GM12864 (cell line): ENCODE data around the gene TMEM218.

ENCODE experiments used
- DNase-seq: peaks from one replicate; pipeline ENCODE4 v3.0.0-alpha.2; 2011; ENCODE audit warnings: low read depth
- H3K4me3 ChIP-seq: 2 replicates; pipeline ENCODE4 v1.5.1; 2011; ENCODE audit warnings: mild to moderate bottlenecking, low read depth, low read length, control low read depth
- TF ChIP-seq, protein P1 (sequence below): IDR thresholded peaks from 2 replicates; pipeline ENCODE4 v1.5.1; 2011; ENCODE audit warnings: low read depth, mild to moderate bottlenecking, moderate library complexity, low read length, control low read depth, inconsistent platforms; ENCODE audit errors: missing control alignments

Gene TMEM218

DNA sequence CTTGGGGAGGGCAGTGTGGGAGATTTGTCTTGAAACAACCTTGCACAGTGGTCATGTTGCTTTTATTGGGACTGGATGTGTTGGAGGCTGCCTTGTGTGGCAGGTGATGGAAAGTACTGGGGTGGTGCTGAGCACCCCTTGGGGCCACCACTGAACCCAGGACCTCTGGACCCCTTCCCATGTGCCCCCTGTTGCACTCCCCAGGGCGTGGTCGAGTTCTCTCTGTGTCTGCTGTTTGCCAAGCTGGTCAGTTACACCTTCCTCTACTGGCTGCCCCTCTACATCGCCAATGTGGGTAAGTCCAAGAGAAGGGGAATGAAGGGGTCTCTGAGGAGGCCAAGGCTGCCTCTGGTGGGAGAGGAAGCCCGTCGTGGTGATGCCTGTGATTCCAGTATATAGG lies 29.4 kb downstream of the TMEM218 start:
- no peak overlapping the region for H3K4me3 ChIP-seq
- TF ChIP-seq, protein P1, sequence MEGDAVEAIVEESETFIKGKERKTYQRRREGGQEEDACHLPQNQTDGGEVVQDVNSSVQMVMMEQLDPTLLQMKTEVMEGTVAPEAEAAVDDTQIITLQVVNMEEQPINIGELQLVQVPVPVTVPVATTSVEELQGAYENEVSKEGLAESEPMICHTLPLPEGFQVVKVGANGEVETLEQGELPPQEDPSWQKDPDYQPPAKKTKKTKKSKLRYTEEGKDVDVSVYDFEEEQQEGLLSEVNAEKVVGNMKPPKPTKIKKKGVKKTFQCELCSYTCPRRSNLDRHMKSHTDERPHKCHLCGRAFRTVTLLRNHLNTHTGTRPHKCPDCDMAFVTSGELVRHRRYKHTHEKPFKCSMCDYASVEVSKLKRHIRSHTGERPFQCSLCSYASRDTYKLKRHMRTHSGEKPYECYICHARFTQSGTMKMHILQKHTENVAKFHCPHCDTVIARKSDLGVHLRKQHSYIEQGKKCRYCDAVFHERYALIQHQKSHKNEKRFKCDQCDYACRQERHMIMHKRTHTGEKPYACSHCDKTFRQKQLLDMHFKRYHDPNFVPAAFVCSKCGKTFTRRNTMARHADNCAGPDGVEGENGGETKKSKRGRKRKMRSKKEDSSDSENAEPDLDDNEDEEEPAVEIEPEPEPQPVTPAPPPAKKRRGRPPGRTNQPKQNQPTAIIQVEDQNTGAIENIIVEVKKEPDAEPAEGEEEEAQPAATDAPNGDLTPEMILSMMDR = no peak
- DNase-seq = no peak

DNA sequence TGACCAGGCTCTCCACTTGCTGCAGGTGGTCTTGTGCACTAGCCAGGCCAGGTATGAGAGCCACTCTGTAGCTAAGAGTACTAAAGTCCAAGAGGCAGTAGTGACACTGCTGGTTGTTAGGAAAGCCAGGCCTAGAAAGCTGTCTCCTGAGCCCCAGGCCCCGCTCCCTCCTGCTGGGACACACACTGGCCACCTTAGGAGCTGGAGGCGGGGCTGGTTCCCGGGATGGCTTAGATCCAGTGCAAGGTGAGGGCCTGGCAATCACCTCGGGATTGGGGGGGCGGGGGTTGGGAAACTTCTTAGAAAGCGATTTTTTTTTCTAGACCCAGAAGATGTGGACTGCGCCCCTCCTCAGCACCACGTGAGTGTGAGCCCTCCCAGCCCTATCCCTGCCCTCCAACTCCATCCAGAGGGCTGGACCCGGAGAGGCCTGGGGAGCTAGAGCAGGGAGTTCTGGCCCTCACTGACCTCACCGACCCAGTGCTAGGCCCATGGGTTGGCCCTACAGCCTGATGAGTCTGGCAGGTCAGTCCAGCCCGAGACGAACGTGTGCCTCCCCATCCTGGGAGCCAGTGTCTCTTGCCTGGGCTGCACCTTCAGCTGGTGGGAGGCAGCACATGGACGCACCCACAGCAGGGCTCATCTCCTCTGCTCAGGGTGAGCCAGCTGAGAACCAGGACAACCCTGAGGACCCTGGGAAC lies 30.2 kb downstream of the TMEM218 start:
- no peak for DNase-seq
- TF ChIP-seq, protein P1 = no peak
- H3K4me3 ChIP-seq = no peak overlapping the region

DNA sequence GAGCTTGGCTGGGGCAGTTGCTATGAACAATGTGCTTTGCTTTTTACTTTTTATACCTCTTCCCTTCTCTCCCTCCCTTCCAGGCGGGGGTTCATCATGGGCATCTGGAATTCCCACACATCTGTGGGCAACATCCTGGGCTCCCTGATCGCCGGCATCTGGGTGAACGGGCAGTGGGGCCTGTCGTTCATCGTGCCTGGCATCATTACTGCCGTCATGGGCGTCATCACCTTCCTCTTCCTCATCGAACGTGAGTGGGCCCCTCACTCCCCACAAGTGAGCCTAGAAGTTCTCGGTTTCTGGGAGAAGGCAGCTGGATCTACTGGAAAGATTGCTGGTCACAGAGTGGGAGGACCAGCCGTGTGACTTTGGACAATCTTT lies 30.9 kb downstream of the TMEM218 start:
- no peak for DNase-seq
- TF ChIP-seq, protein P1 = no peak
- no peak overlapping the region for H3K4me3 ChIP-seq

DNA sequence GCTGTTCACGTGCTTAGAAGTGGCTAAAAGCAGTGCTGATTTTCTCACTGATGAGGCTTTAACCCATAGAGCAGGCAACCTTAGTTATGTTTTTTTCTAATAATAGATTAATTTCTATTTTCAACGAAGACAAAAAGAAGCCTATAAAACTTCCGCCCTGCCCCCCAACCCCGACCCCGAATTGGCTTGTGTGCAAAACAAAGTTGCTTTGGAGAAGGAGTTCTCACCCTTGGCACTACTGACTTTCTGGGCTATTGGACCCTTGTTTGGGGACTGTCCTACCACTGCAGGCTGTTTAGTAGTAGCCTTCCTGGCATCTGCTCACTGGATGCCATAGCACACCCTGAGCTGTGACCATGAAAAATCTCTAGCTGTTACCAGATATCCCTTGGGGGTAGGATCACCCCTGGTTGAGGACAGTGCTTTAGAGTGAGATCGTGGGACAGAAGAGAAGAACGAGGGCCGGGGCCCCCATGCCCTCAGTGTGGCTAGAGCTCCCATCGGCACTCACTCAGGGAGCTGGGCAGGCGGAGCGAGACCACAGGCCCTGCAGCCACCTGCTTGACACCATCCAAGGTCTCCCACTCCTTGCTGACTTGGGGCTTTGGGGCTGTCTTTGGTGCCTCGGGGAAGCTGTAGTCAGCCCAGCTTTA lies 31.4 kb downstream of the TMEM218 start:
- no peak for DNase-seq
- TF ChIP-seq, protein P1 = no peak
- H3K4me3 ChIP-seq = no peak overlapping the region

DNA sequence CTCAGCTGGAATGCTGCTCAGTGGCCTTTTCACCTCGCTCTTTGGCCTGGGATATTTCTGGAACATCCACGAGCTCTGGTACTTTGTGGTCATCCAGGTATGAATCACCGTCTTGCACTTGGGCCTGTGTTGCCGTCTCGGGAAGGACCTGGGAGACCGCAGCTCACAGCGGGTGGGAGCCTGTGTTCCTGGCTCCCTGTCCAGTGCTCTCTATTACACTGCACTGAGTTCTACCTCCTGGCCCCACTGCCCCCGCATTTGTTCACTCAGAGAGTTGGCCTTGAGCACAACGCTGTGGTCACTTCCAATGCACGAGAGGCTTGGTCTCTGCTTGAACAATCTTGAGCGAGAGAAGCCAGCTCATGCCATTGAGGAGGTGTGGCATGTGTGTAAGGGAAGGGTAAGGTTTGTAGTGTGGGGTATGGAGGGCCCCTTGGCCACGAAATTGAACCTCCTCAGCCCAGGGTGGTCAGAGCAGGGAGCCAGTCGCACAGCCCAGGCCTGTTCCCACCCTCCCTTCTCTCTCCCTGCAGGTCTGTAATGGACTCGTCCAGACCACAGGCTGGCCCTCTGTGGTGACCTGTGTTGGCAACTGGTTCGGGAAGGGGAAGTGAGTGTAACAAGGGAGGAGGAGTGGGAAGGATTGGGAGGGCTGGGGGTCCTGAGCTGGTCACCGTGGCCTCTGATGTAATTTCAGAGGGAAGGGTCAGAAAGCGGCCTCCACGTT lies 32.1 kb downstream of the TMEM218 start:
- H3K4me3 ChIP-seq = no peak overlapping the region
- DNase-seq = no peak
- TF ChIP-seq, protein P1 = no peak

DNA sequence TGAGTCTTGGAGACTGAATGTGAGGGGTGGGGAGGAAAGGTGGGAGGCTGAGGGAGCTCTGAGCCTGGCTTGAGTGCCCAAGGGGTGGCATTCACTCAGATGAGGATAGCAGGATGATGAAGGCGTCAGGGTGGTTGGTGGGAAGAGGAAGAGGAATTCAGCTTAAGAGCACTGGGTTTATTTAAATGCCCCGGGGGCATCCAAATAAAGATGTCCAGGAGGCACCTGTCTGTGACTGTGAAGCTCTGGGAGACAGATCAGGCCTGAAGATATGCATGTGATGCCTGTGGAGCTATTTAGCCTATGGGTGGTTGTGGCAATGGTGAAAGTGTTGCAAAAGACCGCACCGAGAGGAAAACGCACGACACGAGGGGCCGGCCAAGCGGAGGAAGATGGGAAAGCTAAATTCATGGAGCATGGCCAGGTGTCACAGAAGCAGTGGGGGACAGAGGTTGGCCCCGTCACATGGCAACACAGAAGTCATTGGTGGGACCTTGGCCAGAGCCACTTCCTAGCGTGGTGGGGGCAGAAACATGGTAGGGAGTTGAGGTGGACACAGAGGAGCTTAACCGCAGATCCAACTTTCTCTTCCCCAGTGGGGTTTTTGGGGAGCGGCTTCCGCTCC lies 32.8 kb downstream of the TMEM218 start:
- TF ChIP-seq, protein P1 = no peak
- no peak overlapping the region for H3K4me3 ChIP-seq
- DNase-seq = no peak
